Fibroblast of peridontal ligament (primary cell): ENCODE measurements around the gene RGS19.

Experiments used
- DNase-seq: peaks from one replicate; pipeline ENCODE4 v3.0.0-alpha.2; 2010; ENCODE audit errors: extremely low read depth

RGS19 gene

GRCh38 chr20:64108731-64109681 is 29.7 kb upstream of the RGS19 start:
- DNase-seq: no peak

GRCh38 chr20:64107736-64108457 is 28.6 kb upstream of the RGS19 start:
- no peak for DNase-seq

GRCh38 chr20:64106981-64107735 is 27.8 kb upstream of the RGS19 start, which contains the start of gene NPBWR2:
NPBWR2 (minus strand) TSS chr20:64107565; CDS start chr20:64106831, 734 bp downstream.
- no peak for DNase-seq

- no peak for DNase-seq
Observed at GRCh38 chr20:64106435-64106961, 27.2 kb upstream of the RGS19 start.

GRCh38 chr20:64105846-64106434 is 26.6 kb upstream of the RGS19 start:
- DNase-seq: no peak

- DNase-seq: no peak
Observed at GRCh38 chr20:64104667-64105451, 25.5 kb upstream of the RGS19 start.

GRCh38 chr20:64103871-64104666 is 24.8 kb upstream of the RGS19 start:
- no peak for DNase-seq

GRCh38 chr20:64102647-64103354 is 23.5 kb upstream of the RGS19 start:
- DNase-seq: no peak

GRCh38 chr20:64101731-64102621 is 22.7 kb upstream of the RGS19 start:
- no peak for DNase-seq

- no peak for DNase-seq
Observed at GRCh38 chr20:64100946-64101688, 21.8 kb upstream of the RGS19 start.

- no peak for DNase-seq
Observed at GRCh38 chr20:64100566-64100888, 21.2 kb upstream of the RGS19 start.

- DNase-seq: no peak
Observed at GRCh38 chr20:64099880-64100565, 20.7 kb upstream of the RGS19 start.

- no peak for DNase-seq
Observed at GRCh38 chr20:64099086-64099786, 19.9 kb upstream of the RGS19 start.

GRCh38 chr20:64098471-64099013 is 19.2 kb upstream of the RGS19 start:
- DNase-seq: no peak

GRCh38 chr20:64096535-64096934 is 17.2 kb upstream of the RGS19 start:
- DNase-seq: no peak

GRCh38 chr20:64095927-64096326 is 16.6 kb upstream of the RGS19 start:
- no peak for DNase-seq
